IPS-18a (cell line): ENCODE results near the gene MIF4GD.

Source experiments
- H3K27ac ChIP-seq: one replicate; pipeline ENCODE4 v1.5.1; 2013; ENCODE audit warnings: low read length
- H3K27me3 ChIP-seq: one replicate; pipeline ENCODE4 v1.6.1; 2013; ENCODE audit warnings: mild to moderate bottlenecking, low read length; ENCODE audit not compliant: control insufficient read depth, insufficient read depth
- H3K36me3 ChIP-seq: one replicate; pipeline ENCODE4 v1.6.1; 2013; ENCODE audit warnings: low read depth, low read length; ENCODE audit not compliant: control insufficient read depth
- H3K4me1 ChIP-seq: one replicate; pipeline ENCODE4 v1.6.1; 2013; ENCODE audit warnings: low read depth, low read length; ENCODE audit not compliant: control insufficient read depth
- H3K4me3 ChIP-seq: one replicate; pipeline ENCODE4 v1.5.1; 2013; ENCODE audit warnings: low read length
- H3K9ac ChIP-seq: one replicate; pipeline ENCODE4 v1.6.1; 2013; ENCODE audit warnings: mild to moderate bottlenecking, low read length, moderate library complexity
- H3K9me3 ChIP-seq: one replicate; pipeline ENCODE4 v1.6.1; 2013; ENCODE audit warnings: low read depth, low read length; ENCODE audit not compliant: control insufficient read depth

MIF4GD gene

GRCh38 chr17:75218131-75218530, 52.9 kb downstream of the MIF4GD start:
- Histone ChIP-seq H3K9ac (no peak overlapping the region), H3K27ac (no peak overlapping the region), H3K9me3 (no peaks in the 10 kb centered on the region), H3K4me1 (no peaks in the 10 kb centered on the region), H3K27me3 (no peaks in the 10 kb centered on the region), H3K4me3 (no peak overlapping the region), H3K36me3 (peaks cover 68% of the 10 kb centered on the region)
